ENCODE data around the gene SLC25A36. TPM values are rescaled to one million over a fixed set of nuclear protein-coding genes. Genes with fewer than 3 reads are reported as not detected.

SLC25A36 gene
- total and polyA plus RNA-seq, 2 experiments from 2014 or later, result 38.4 to 118 TPM

DNA sequence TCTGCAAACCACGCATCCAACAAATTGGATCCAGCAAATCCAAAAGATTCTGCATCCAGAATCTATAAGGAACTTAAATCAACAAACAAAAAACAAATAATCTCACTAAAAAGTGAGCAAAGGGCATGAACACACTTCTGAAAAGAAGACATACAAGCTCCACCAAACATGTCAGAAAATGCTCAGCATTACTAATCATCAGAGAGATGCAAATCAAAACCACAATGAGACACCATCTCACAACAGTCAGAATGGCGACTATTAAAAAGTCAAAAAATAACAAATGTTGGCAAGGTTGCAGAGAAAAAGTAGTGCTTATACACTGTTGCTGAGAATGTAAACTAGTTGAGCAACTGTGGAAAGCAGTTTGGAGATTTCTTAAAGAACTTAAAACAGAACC is 21.6 kb upstream of the SLC25A36 start:
- no peak overlapping the region for H2AFZ ChIP-seq
- no peaks in the 10 kb centered on the region for H3K36me3 ChIP-seq (replicated peaks; ENCODE audit: insufficient read depth, low read depth)
- no peaks in the 10 kb centered on the region for H3K79me2 ChIP-seq
- no peaks in the 10 kb centered on the region for H3K9me3 ChIP-seq (ENCODE audit: low read depth)
- 88% methylated on average over 2 of the region's 2 CpGs for WGBS (ENCODE audit: low lambda C conversion rate, missing lambda C conversion rate)
- H3K9me2 ChIP-seq (replicated peaks; ENCODE audit: insufficient read depth), result no peaks in the 10 kb centered on the region
- no peak for TF ChIP-seq EZH2phosphoT487 (IDR thresholded peaks at IDR 0.05; ENCODE audit: low read depth, severe bottlenecking, unreplicated experiment)
- TF ChIP-seq, protein P1, sequence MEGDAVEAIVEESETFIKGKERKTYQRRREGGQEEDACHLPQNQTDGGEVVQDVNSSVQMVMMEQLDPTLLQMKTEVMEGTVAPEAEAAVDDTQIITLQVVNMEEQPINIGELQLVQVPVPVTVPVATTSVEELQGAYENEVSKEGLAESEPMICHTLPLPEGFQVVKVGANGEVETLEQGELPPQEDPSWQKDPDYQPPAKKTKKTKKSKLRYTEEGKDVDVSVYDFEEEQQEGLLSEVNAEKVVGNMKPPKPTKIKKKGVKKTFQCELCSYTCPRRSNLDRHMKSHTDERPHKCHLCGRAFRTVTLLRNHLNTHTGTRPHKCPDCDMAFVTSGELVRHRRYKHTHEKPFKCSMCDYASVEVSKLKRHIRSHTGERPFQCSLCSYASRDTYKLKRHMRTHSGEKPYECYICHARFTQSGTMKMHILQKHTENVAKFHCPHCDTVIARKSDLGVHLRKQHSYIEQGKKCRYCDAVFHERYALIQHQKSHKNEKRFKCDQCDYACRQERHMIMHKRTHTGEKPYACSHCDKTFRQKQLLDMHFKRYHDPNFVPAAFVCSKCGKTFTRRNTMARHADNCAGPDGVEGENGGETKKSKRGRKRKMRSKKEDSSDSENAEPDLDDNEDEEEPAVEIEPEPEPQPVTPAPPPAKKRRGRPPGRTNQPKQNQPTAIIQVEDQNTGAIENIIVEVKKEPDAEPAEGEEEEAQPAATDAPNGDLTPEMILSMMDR (IDR thresholded peaks at IDR 0.05; ENCODE audit: poor library complexity), result no peak
- TF ChIP-seq EZH2 (IDR thresholded peaks at IDR 0.05; ENCODE audit: borderline replicate concordance), result no peak
- no peaks in the 10 kb centered on the region for H4K20me1 ChIP-seq (ENCODE audit: insufficient read depth, poor library complexity, severe bottlenecking)
- no peak for DNase-seq (ENCODE audit: low spot score)
- H3K4me3 ChIP-seq, result no peak overlapping the region
- peaks cover 9% of the 10 kb centered on the region for H3K4me1 ChIP-seq (ENCODE audit: insufficient read depth)
- H3K4me2 ChIP-seq, result no peak overlapping the region
- H3K27me3 ChIP-seq, result no peaks in the 10 kb centered on the region
- H3K27ac ChIP-seq, result no peak overlapping the region

DNA sequence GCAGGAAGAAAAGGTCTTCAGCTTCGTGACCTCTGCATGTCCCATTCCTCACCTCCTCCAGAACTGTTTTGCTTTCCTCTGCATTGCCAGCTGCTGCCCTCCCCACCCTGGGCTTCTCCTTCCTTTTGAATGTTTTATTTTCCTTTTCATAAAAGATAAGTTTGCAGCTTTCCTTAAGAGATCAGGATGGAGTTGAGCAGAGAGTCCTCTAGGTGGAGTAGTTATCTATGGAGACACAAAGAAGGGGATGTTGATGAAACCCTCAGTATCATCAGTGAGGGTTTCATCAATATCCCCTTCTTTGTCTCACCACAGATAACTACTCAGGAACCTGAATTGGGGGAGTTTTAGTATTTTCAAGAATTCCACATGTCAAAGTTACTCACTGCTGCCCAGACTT is 19.0 kb upstream of the SLC25A36 start:
- Histone ChIP-seq H3K4me2 (no peak overlapping the region), H2AFZ (no peak overlapping the region), H3K79me2 (no peaks in the 10 kb centered on the region), H3K27me3 (no peaks in the 10 kb centered on the region), H4K20me1 (ENCODE audit: insufficient read depth, poor library complexity, severe bottlenecking) (no peaks in the 10 kb centered on the region), H3K9me2 (replicated peaks; ENCODE audit: insufficient read depth) (no peaks in the 10 kb centered on the region), H3K27ac (no peak overlapping the region), H3K9me3 (ENCODE audit: low read depth) (no peaks in the 10 kb centered on the region), H3K36me3 (replicated peaks; ENCODE audit: insufficient read depth, low read depth) (no peaks in the 10 kb centered on the region), H3K4me3 (no peak overlapping the region), H3K4me1 (ENCODE audit: insufficient read depth) (peaks cover 7% of the 10 kb centered on the region)
- 44% methylated on average over 1 of the region's 1 CpG for whole genome bisulfite sequencing (ENCODE audit: low lambda C conversion rate, missing lambda C conversion rate)
- TF ChIP-seq EZH2 (IDR thresholded peaks at IDR 0.05; ENCODE audit: borderline replicate concordance), result no peak
- TF ChIP-seq, protein P1 (IDR thresholded peaks at IDR 0.05; ENCODE audit: poor library complexity), result peak; percentile 46
- DNase-seq (ENCODE audit: low spot score), result peak; percentile 26

DNA sequence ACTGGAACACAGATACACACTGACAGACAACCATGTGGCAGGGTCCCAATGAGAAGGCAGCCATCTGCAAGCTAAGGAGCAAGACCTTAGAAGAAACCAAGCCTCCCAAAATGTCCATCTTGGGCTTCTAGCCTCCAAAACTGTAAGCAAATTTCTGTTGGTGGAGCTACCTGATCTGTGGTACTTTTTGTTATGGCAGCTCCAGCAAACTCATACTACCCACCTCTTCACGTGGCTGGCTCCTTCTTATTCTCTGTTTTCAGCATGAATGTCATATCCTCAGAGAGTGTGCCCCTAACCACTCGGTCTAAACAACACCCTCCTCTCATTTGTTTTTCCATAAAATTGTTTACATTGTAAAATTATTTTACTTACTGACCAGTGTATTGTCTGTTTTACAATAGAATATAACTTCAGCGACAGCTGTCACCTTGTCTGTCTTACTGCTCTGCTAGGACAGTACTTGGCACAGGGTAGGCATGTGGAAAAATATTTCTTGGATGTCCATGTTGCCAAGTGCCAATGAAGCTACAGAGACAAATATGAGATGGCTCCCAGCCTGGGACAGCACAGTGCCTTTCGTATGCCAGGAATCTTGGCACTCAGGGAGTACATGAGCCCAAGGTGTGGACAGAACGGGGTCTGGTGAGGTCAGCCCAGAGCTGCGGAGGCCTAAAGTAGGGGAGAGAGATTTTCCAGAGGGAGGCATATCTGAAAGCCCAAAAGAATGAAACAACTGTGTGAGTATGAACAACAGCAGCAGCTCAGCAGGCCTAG is 17.4 kb upstream of the SLC25A36 start:
- Histone ChIP-seq H3K9me3 (ENCODE audit: low read depth) (no peaks in the 10 kb centered on the region), H3K9me2 (replicated peaks; ENCODE audit: insufficient read depth) (no peaks in the 10 kb centered on the region), H3K27me3 (no peaks in the 10 kb centered on the region), H3K27ac (no peak overlapping the region), H3K4me3 (no peak overlapping the region), H3K4me1 (ENCODE audit: insufficient read depth) (no peaks in the 10 kb centered on the region), H4K20me1 (ENCODE audit: insufficient read depth, poor library complexity, severe bottlenecking) (no peaks in the 10 kb centered on the region), H2AFZ (no peak overlapping the region), H3K79me2 (no peaks in the 10 kb centered on the region), H3K4me2 (no peak overlapping the region), H3K36me3 (replicated peaks; ENCODE audit: insufficient read depth, low read depth) (no peaks in the 10 kb centered on the region)
- TF ChIP-seq, protein P1 (IDR thresholded peaks at IDR 0.05; ENCODE audit: poor library complexity), result no peak
- no peak for TF ChIP-seq EZH2 (IDR thresholded peaks at IDR 0.05; ENCODE audit: borderline replicate concordance)
- TF ChIP-seq EZH2phosphoT487 (IDR thresholded peaks at IDR 0.05; ENCODE audit: low read depth, severe bottlenecking, unreplicated experiment), result no peak
- DNase-seq (ENCODE audit: low spot score), result no peak
- 86% methylated on average over 6 of the region's 6 CpGs for WGBS (ENCODE audit: low lambda C conversion rate, missing lambda C conversion rate)
